ENCODE results near the gene OR51E2. TPM values are rescaled to one million over a fixed set of nuclear protein-coding genes. Genes with fewer than 3 reads are reported as not detected.
"Not testable (repeated sequence)": the region's sequence is repeated elsewhere in the genome, so short reads cannot be mapped to it uniquely, and the experiment has no call there.

OR51E2 gene
- polyA plus RNA-seq: under 1 TPM in 2 of 4 donors, not detected in 2; 0.22 to 0.36 TPM
- long read RNA-seq, donor 1: 0 reads
- long read RNA-seq, donor 2: 0 reads
- long read RNA-seq, donor 3: 0 reads
- long read RNA-seq, donor 4: 0 reads
- long read RNA-seq, donor 5, partial matches to known transcripts: 0 of 1 reads
- long read RNA-seq, donor 5, other reads (novel, unspliced or antisense): 0 of 1 reads
- long read RNA-seq, donor 6: 0 reads
- long read RNA-seq, donor 7: 0 reads
- long read RNA-seq, donor 8, partial matches to known transcripts: 0 of 1 reads
- long read RNA-seq, donor 8, other reads (novel, unspliced or antisense): 0 of 1 reads
- long read RNA-seq, donor 9: 0 reads
- long read RNA-seq, donor 10: 0 reads

GRCh38 chr11:4697585-4697984 lies at the start of gene OR51E2:
Gene OR51E2, minus strand, starts transcription at chr11:4697853. Its CDS starts 15,142 bp downstream, at chr11:4682711.
- DNase-seq: no peak
- Histone ChIP-seq H3K4me3 (ENCODE audit: low read depth in 1 of 3, low read length in 3 of 3) (no peak within 1 kb of the TSS), H3K27ac (ENCODE audit: low read depth in 1 of 3, low read length in 2 of 3) (no peak within 1 kb of the TSS)

GRCh38 chr11:4740735-4741134 lies 43.1 kb upstream of the OR51E2 start:
- Histone ChIP-seq H3K4me1 (ENCODE audit: control insufficient read depth in 3 of 3, insufficient read depth in 2 of 3, low read depth in 1 of 3, low read length in 2 of 3) (no peaks in the 10 kb centered on the region), H3K27ac (ENCODE audit: low read depth in 1 of 3, low read length in 2 of 3) (no peak overlapping the region), H3K36me3 (ENCODE audit: control insufficient read depth in 3 of 3, insufficient read depth in 2 of 3, low read depth in 1 of 3, low read length in 3 of 3) (no peaks in the 10 kb centered on the region), H3K27me3 (ENCODE audit: control insufficient read depth in 3 of 3, insufficient read depth in 3 of 3, low read length in 3 of 3) (no peaks in the 10 kb centered on the region), H3K9me3 (ENCODE audit: control insufficient read depth in 2 of 2, insufficient read depth in 1 of 2, low read depth in 1 of 2, low read length in 1 of 2) (no peaks in the 10 kb centered on the region), H3K4me3 (ENCODE audit: low read depth in 1 of 3, low read length in 3 of 3) (no peak overlapping the region)
- 70 to 88% (median 78%) methylated on average over 2 of the region's 2 CpGs for WGBS, 3 donors
- DNase-seq (no peak), FAIRE-seq (no peak)

More at GRCh38 chr11:4697585-4697984, at the start of gene OR51E2:
- H3K9me3 ChIP-seq (ENCODE audit: control insufficient read depth in 2 of 2, insufficient read depth in 1 of 2, low read depth in 1 of 2, low read length in 1 of 2): no peaks in the 10 kb centered on the region
- no peak for FAIRE-seq
- WGBS, 3 donors: 47 to 67% (median 55%) methylated on average over 3 of the region's 3 CpGs
- no peaks in the 10 kb centered on the region for H3K36me3 ChIP-seq (ENCODE audit: control insufficient read depth in 3 of 3, insufficient read depth in 2 of 3, low read depth in 1 of 3, low read length in 3 of 3)
- no peaks in the 10 kb centered on the region for H3K4me1 ChIP-seq (ENCODE audit: control insufficient read depth in 3 of 3, insufficient read depth in 2 of 3, low read depth in 1 of 3, low read length in 2 of 3)
- no peaks in the 10 kb centered on the region for H3K27me3 ChIP-seq (ENCODE audit: control insufficient read depth in 3 of 3, insufficient read depth in 3 of 3, low read length in 3 of 3)

- FAIRE-seq: no peak
These were observed 29.5 kb upstream of the OR51E2 start for GRCh38 chr11:4727171-4727570.

GRCh38 chr11:4722616-4723534 lies 25.2 kb upstream of the OR51E2 start:
- H3K4me1 ChIP-seq (ENCODE audit: control insufficient read depth in 3 of 3, insufficient read depth in 2 of 3, low read depth in 1 of 3, low read length in 2 of 3); H3K9me3 ChIP-seq (ENCODE audit: control insufficient read depth in 2 of 2, insufficient read depth in 1 of 2, low read depth in 1 of 2, low read length in 1 of 2); H3K27me3 ChIP-seq (ENCODE audit: control insufficient read depth in 3 of 3, insufficient read depth in 3 of 3, low read length in 3 of 3); FAIRE-seq; H3K27ac ChIP-seq (ENCODE audit: low read depth in 1 of 3, low read length in 2 of 3); H3K4me3 ChIP-seq (ENCODE audit: low read depth in 1 of 3, low read length in 3 of 3); DNase-seq; H3K36me3 ChIP-seq (ENCODE audit: control insufficient read depth in 3 of 3, insufficient read depth in 2 of 3, low read depth in 1 of 3, low read length in 3 of 3): not testable (repeated sequence)
- WGBS, 3 donors: 88 to 89% (median 89%) methylated on average over 33 of the region's 33 CpGs

More at GRCh38 chr11:4727171-4727570, 29.5 kb upstream of the OR51E2 start:
- Histone ChIP-seq H3K27ac (ENCODE audit: low read depth in 1 of 3, low read length in 2 of 3) (no peak overlapping the region), H3K36me3 (ENCODE audit: control insufficient read depth in 3 of 3, insufficient read depth in 2 of 3, low read depth in 1 of 3, low read length in 3 of 3) (no peaks in the 10 kb centered on the region), H3K4me3 (ENCODE audit: low read depth in 1 of 3, low read length in 3 of 3) (no peak overlapping the region), H3K4me1 (ENCODE audit: control insufficient read depth in 3 of 3, insufficient read depth in 2 of 3, low read depth in 1 of 3, low read length in 2 of 3) (no peaks in the 10 kb centered on the region), H3K9me3 (ENCODE audit: control insufficient read depth in 2 of 2, insufficient read depth in 1 of 2, low read depth in 1 of 2, low read length in 1 of 2) (no peaks in the 10 kb centered on the region), H3K27me3 (ENCODE audit: control insufficient read depth in 3 of 3, insufficient read depth in 3 of 3, low read length in 3 of 3) (no peaks in the 10 kb centered on the region)
- 77 to 81% (median 79%) methylated on average over 2 of the region's 2 CpGs for WGBS, 3 donors
- DNase-seq: no peak

- Histone ChIP-seq H3K4me1 (ENCODE audit: control insufficient read depth in 3 of 3, insufficient read depth in 2 of 3, low read depth in 1 of 3, low read length in 2 of 3) (no peaks in the 10 kb centered on the region), H3K4me3 (ENCODE audit: low read depth in 1 of 3, low read length in 3 of 3) (no peak overlapping the region), H3K36me3 (ENCODE audit: control insufficient read depth in 3 of 3, insufficient read depth in 2 of 3, low read depth in 1 of 3, low read length in 3 of 3) (no peaks in the 10 kb centered on the region), H3K27me3 (ENCODE audit: control insufficient read depth in 3 of 3, insufficient read depth in 3 of 3, low read length in 3 of 3) (no peaks in the 10 kb centered on the region), H3K9me3 (ENCODE audit: control insufficient read depth in 2 of 2, insufficient read depth in 1 of 2, low read depth in 1 of 2, low read length in 1 of 2) (no peaks in the 10 kb centered on the region), H3K27ac (ENCODE audit: low read depth in 1 of 3, low read length in 2 of 3) (no peak overlapping the region)
- 28 to 59% (median 50%) methylated on average over 5 of the region's 5 CpGs for WGBS, 3 donors
- no peak for FAIRE-seq
- no peak for DNase-seq
These were observed 16.6 kb upstream of the OR51E2 start for GRCh38 chr11:4714300-4714699.

- H3K4me3 ChIP-seq (ENCODE audit: low read depth in 1 of 3, low read length in 3 of 3): no peak overlapping the region
- no peak overlapping the region for H3K27ac ChIP-seq (ENCODE audit: low read depth in 1 of 3, low read length in 2 of 3)
- H3K4me1 ChIP-seq (ENCODE audit: control insufficient read depth in 3 of 3, insufficient read depth in 2 of 3, low read depth in 1 of 3, low read length in 2 of 3): no peaks in the 10 kb centered on the region
- WGBS, 3 donors: 17 to 41% (median 23%) methylated on average over 1 of the region's 1 CpG
- no peaks in the 10 kb centered on the region for H3K36me3 ChIP-seq (ENCODE audit: control insufficient read depth in 3 of 3, insufficient read depth in 2 of 3, low read depth in 1 of 3, low read length in 3 of 3)
- no peaks in the 10 kb centered on the region for H3K9me3 ChIP-seq (ENCODE audit: control insufficient read depth in 2 of 2, insufficient read depth in 1 of 2, low read depth in 1 of 2, low read length in 1 of 2)
- no peaks in the 10 kb centered on the region for H3K27me3 ChIP-seq (ENCODE audit: control insufficient read depth in 3 of 3, insufficient read depth in 3 of 3, low read length in 3 of 3)
- FAIRE-seq (no peak), DNase-seq (no peak)
These were observed 15.6 kb upstream of the OR51E2 start for GRCh38 chr11:4713241-4713640.

GRCh38 chr11:4704790-4705334 lies 7.2 kb upstream of the OR51E2 start:
- H3K4me1 ChIP-seq (ENCODE audit: control insufficient read depth in 3 of 3, insufficient read depth in 2 of 3, low read depth in 1 of 3, low read length in 2 of 3): no peaks in the 10 kb centered on the region
- 72 to 80% (median 77%) methylated on average over 8 of the region's 8 CpGs for WGBS, 3 donors
- no peak for DNase-seq
- no peak overlapping the region for H3K4me3 ChIP-seq (ENCODE audit: low read depth in 1 of 3, low read length in 3 of 3)
- H3K27ac ChIP-seq (ENCODE audit: low read depth in 1 of 3, low read length in 2 of 3): no peak overlapping the region
- no peaks in the 10 kb centered on the region for H3K9me3 ChIP-seq (ENCODE audit: control insufficient read depth in 2 of 2, insufficient read depth in 1 of 2, low read depth in 1 of 2, low read length in 1 of 2)
- H3K27me3 ChIP-seq (ENCODE audit: control insufficient read depth in 3 of 3, insufficient read depth in 3 of 3, low read length in 3 of 3): no peaks in the 10 kb centered on the region
- no peaks in the 10 kb centered on the region for H3K36me3 ChIP-seq (ENCODE audit: control insufficient read depth in 3 of 3, insufficient read depth in 2 of 3, low read depth in 1 of 3, low read length in 3 of 3)
- FAIRE-seq: no peak

GRCh38 chr11:4704054-4704789 lies 6.6 kb upstream of the OR51E2 start, which contains the start of gene MMP26:
Gene MMP26, plus strand, starts transcription at chr11:4704784.
- Histone ChIP-seq H3K36me3 (ENCODE audit: control insufficient read depth in 3 of 3, insufficient read depth in 2 of 3, low read depth in 1 of 3, low read length in 3 of 3) (no peaks in the 10 kb centered on the region), H3K27me3 (ENCODE audit: control insufficient read depth in 3 of 3, insufficient read depth in 3 of 3, low read length in 3 of 3) (no peaks in the 10 kb centered on the region), H3K9me3 (ENCODE audit: control insufficient read depth in 2 of 2, insufficient read depth in 1 of 2, low read depth in 1 of 2, low read length in 1 of 2) (no peaks in the 10 kb centered on the region), H3K4me3 (ENCODE audit: low read depth in 1 of 3, low read length in 3 of 3) (no peak within 1 kb of the TSS), H3K27ac (ENCODE audit: low read depth in 1 of 3, low read length in 2 of 3) (no peak within 1 kb of the TSS), H3K4me1 (ENCODE audit: control insufficient read depth in 3 of 3, insufficient read depth in 2 of 3, low read depth in 1 of 3, low read length in 2 of 3) (no peaks in the 10 kb centered on the region)
- peak; percentile 2 to 22 for DNase-seq
- no peak for FAIRE-seq
- WGBS, 3 donors: 14 to 30% (median 20%) methylated on average over 5 of the region's 5 CpGs

Data from small intestine (tissue), 16 donors.